SJSA1 (cell line): Measurements from ENCODE around the gene MAPKAPK2. TPM values are rescaled to one million over a fixed set of nuclear protein-coding genes. Genes with fewer than 3 reads are reported as not detected.

Experiments
- DNase-seq, 2 experiments: peaks; one replicate each; pipeline ENCODE4 v3.0.0-alpha.2; 2015 to 2020; ENCODE audit warnings: low spot score in 2 of 2, low read depth in 1 of 2
- H3K27ac ChIP-seq: fragments of 250-450 bp; sonication (Bioruptor Pico); 2 replicates; pipeline ENCODE4 v1.5.1; 2020; ENCODE audit warnings: mild to moderate bottlenecking, moderate library complexity
- H3K27me3 ChIP-seq: fragments of 250-450 bp; sonication (Bioruptor Pico); replicated peaks from 2 replicates; pipeline ENCODE4 v1.5.1; 2020; ENCODE audit warnings: mild to moderate bottlenecking, moderate library complexity
- H3K36me3 ChIP-seq: fragments of 250-450 bp; sonication (Bioruptor Pico); 2 replicates; pipeline ENCODE4 v1.5.1; 2020; ENCODE audit warnings: mild to moderate bottlenecking
- H3K4me1 ChIP-seq: fragments of 250-450 bp; sonication (Bioruptor Pico); replicated peaks from 2 replicates; pipeline ENCODE4 v1.6.1; 2021; ENCODE audit warnings: mild to moderate bottlenecking
- H3K4me3 ChIP-seq: fragments of 250-450 bp; sonication (Bioruptor Pico); 2 replicates; pipeline ENCODE4 v1.5.1; 2020; ENCODE audit warnings: mild to moderate bottlenecking
- H3K9me3 ChIP-seq: fragments of 250-450 bp; sonication (Bioruptor Pico); replicated peaks from 2 replicates; pipeline ENCODE4 v1.5.1; 2020; ENCODE audit warnings: mild to moderate bottlenecking
- total RNA-seq: library from RNA; depleted of rRNA; stranded (reverse); fragments of >200 nt; shearing (Covaris generic); gene quantifications from 2 replicates; pipeline ENCODE4 v1.2.3, GENCODE V29; 2014

Gene MAPKAPK2
- total RNA-seq, 1 experiment from 2014 or later: 58.6 TPM

DNA sequence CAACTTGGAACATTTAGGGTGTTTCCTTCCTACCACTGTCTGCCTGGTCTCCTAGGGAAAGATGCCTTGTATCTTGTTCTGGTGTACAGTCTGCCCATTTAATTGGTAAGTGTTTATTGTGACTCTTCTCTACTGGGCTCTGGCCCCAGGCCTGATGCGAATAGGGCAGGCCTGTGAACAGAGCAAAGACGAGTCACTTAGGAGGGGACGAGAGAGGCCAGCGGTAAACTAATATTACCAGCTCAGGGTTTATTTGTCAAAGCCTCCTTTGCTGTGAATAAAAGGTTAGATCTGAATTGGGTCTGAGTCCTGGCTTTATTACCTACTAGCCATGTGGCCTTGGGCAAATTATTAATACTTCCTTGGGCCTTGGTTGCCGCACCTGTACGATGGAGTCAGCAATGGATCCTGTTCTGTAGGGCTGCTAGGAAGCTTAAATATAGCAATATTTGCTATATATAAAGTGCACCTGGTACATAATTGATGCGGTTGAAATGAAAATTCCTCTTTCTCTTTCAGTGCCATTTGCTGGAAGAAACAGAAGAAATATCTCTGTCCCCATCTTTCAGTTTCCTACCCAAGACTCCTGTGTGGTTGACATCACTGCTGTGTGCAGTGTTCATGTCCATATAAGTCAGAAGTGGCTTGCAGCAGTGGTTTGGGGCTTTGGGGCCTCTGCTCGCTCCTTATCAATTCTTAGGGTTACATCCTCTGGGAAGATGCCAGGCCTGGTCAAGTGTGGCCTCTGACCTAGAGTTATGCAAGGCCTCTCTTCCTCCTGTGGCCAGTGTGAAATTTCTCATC, 32.4 kb downstream of the MAPKAPK2 start:
- no peak overlapping the region for H3K27ac ChIP-seq
- no peak for DNase-seq

DNA sequence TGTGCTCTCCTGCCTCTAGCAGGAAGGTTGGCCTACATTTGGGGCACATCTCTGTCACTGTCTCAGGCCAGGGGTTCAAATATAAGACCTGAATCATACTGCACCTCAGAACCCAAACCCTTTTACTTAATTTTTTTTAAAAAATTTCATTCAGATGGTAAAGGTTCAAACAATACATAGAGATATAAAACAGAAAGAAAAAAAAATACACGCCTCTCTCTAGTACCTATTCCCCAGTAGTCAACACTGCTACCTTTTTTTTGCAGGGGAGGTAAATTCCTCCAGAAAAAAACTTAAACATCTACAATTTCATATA, 32.9 kb downstream of the MAPKAPK2 start:
- H3K4me3 ChIP-seq: no peak overlapping the region
- H3K27me3 ChIP-seq: no peaks in the 10 kb centered on the region
- DNase-seq: no peak
- H3K27ac ChIP-seq: no peak overlapping the region
- peaks cover 41% of the 10 kb centered on the region for H3K4me1 ChIP-seq
- peaks cover 4% of the 10 kb centered on the region; the same call in 1 of the 2 replicates for H3K36me3 ChIP-seq
- no peaks in the 10 kb centered on the region for H3K9me3 ChIP-seq

More for the DNA sequence above, 32.4 kb downstream of the MAPKAPK2 start:
- Histone ChIP-seq H3K9me3 (no peaks in the 10 kb centered on the region), H3K4me3 (no peak overlapping the region), H3K4me1 (peaks cover 37% of the 10 kb centered on the region), H3K36me3 (peaks cover 4% of the 10 kb centered on the region; the same call in 1 of the 2 replicates), H3K27me3 (no peaks in the 10 kb centered on the region)

DNA sequence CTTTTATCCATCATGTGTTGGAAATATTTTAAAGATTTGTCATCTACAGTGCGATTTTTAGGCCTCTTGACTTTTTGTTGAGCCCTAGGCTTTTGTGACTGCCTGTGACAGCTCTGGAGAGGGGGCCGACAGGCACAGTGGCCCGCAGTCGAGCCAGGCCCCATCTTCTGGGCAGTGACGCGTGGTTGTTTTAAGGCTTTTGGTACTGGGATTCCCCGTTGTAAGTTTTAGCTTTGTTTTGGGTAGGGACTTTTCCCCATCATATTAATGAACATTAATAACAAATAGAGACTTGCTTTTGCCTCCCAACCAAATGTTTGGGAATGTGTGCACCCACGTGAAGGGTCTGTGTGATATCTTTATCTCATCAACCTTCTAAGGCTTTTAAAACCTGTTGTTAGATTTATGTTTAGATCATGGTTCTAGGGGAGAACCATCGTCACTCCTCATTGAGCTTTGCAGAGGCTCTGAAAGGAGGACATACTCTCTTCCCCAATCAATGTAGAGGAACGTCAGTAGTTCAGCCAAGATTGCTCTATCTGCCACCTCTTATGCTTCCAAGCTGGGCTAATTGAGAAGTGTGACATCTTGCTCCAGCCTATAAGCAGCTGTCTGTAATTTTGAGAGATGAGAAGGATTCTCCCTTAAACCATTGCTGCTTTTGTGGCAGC, 34.6 kb downstream of the MAPKAPK2 start:
- H3K36me3 ChIP-seq: peaks cover 4% of the 10 kb centered on the region; the same call in 1 of the 2 replicates
- no peak overlapping the region for H3K27ac ChIP-seq
- H3K4me3 ChIP-seq: no peak overlapping the region
- H3K27me3 ChIP-seq: no peaks in the 10 kb centered on the region
- DNase-seq: no peak
- peaks cover 43% of the 10 kb centered on the region for H3K4me1 ChIP-seq
- H3K9me3 ChIP-seq: no peaks in the 10 kb centered on the region

DNA sequence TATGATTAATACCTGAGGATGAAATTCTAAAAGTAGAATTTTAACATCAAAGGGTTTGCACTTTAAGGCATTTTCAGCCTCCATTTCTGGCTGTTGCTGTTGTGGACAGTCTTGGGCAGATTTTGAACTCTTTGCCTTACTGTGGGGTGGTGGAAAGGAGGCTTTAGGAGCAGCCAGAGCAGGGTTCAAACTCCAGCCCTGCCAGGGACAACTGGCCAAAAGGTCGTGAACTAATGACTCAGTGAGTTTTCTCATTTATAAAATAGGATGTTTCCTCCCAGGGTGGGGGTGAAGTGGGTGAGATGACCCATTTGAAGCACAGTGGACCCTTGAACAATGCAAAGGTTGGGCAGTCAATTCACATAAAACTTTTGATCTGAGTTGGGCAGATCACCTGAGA, 36.7 kb downstream of the MAPKAPK2 start:
- no peak overlapping the region for H3K27ac ChIP-seq
- no peaks in the 10 kb centered on the region for H3K9me3 ChIP-seq
- H3K4me3 ChIP-seq: no peak overlapping the region
- no peak for DNase-seq
- peaks cover 4% of the 10 kb centered on the region; the same call in 1 of the 2 replicates for H3K36me3 ChIP-seq
- no peaks in the 10 kb centered on the region for H3K27me3 ChIP-seq
- peaks cover 42% of the 10 kb centered on the region for H3K4me1 ChIP-seq

DNA sequence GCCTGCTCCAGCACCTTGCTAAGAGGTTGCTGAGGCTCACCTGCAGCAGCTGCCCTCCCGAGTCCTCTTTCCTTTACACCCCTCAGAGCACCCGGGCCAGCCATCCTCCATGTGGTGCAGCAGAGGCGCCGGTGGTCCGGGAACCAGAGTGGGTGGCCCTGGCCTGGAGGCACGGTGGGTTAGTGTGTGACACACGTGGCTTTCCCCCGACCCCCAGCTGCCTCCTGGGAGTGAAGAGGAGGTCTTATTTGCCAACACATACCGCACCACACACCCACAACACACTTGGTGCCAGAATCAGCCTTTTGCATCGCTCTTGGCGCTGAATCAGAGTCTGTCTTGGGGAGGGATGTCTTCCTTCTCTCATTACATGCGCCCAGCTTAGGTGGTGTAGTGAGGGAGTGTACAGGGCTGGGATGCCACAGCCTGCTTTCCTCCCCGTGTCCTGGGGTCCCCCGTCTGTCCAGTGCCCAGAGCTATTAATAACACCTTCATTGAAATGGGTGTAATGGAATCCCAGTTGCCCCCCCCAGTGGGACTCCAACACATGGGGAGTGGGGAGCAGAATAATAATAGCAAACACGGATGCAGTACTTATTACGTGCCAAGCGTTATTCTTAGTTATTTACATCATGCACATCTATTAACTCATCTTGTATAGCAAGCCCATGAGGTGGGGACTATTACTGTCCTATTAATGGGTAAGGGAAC, 38.2 kb downstream of the MAPKAPK2 start:
- Histone ChIP-seq H3K36me3 (no peaks in the 10 kb centered on the region), H3K4me3 (no peak overlapping the region), H3K9me3 (no peaks in the 10 kb centered on the region), H3K27me3 (no peaks in the 10 kb centered on the region), H3K4me1 (peaks cover 42% of the 10 kb centered on the region), H3K27ac (no peak overlapping the region; the same call in 1 of the 2 replicates)
- peak; percentile 76 to 90 for DNase-seq

DNA sequence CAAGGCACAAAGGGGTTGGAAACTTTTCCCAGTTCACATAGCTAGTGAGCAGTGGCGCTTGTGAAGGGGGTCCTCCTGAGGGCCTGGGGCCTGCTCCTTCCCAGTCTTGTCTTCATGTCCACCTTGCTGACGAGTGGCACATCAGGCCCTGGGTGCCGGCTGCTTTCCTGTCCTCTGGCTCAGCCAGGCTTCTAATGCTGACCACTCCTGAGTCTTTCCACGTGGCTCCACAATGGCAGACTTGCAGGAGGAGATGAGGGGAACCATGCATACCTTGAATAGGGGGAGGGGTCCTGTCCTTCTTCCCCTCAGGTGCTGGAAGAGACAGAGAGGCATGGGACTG, 38.7 kb downstream of the MAPKAPK2 start:
- H3K36me3 ChIP-seq: no peaks in the 10 kb centered on the region
- H3K27ac ChIP-seq: no peak overlapping the region; the same call in 1 of the 2 replicates
- H3K4me1 ChIP-seq: peaks cover 42% of the 10 kb centered on the region
- H3K9me3 ChIP-seq: no peaks in the 10 kb centered on the region
- no peak for DNase-seq
- no peaks in the 10 kb centered on the region for H3K27me3 ChIP-seq
- H3K4me3 ChIP-seq: no peak overlapping the region

DNA sequence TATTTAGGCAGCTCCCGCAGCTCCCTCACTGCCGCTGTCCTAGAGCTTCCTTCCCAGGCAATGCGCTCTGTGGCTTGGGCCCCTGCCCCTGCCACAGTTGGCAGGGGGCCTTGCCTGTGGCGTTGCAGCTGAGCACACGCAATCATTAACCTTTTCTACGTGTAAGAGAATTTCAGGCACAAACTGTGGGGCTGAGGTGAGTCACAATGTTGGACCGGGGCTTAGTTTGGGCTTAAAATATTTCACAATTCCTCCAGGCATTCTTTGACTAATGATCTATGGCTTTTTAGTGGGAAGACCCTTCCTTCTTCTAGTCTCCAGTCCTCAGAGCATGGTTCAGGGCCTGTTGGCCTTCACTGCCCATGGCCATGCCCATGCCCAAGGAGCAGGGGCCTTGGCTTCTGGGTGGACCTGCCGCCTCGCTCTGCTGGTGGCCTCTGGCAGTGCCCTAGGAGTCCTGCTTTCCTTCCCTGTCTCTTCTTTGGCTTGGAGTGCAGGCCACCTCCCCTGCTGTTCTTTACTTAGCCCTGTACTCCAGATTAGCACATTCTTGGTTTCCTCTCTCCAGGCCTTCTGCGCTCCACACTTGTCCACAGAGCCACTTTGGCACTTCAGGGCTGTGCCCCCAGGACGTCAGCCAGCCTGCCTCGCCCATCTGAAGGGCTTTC, 39.2 kb downstream of the MAPKAPK2 start:
- H3K4me3 ChIP-seq: no peak overlapping the region
- DNase-seq: no peak

DNA sequence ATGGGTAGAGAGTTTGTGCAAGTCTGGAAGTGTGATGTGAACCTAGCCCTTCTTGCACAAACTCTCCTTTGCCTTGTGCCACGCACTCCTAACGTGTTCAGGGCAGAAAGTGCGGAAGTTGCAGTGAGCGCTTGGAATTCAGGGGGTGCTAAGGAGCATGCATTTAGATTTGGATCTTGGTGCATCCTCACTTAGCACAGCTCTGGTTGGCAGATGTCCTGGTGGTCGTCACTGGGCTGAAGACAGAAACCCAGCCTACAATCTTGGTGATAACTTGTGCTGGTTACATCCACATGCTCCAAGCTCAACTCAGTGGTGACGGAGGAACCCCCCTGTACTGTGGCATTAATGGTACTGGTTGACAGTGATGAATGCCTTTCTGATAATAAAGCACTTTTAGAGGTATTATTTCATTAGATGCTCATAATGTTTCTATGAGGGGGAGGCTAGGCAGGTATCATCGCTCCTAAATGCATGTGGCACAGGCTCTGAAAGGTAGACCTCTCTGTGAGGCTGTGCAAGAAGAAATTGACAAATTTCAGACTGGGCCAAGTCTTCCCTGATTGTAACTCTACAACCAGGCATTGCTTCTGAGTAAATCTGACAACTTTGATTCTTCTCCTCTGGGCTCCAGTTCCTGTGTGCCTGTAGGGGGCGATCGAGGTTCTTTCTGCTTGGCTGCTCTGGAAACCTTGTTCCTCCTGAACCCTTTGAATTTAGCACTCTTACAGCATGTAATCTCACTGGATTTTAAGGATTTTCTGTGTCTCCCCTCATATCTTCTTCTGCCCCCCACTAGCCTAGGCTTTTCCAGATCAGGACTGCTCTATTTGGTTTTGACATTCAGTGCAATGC, 40.6 kb downstream of the MAPKAPK2 start:
- H3K27me3 ChIP-seq: no peaks in the 10 kb centered on the region
- DNase-seq: peak in 1 of 2 experiments; percentile 64
- no peaks in the 10 kb centered on the region for H3K9me3 ChIP-seq
- peaks cover 18% of the 10 kb centered on the region for H3K36me3 ChIP-seq
- peaks cover 42% of the 10 kb centered on the region for H3K4me1 ChIP-seq
- H3K4me3 ChIP-seq: no peak overlapping the region
- H3K27ac ChIP-seq: no peak overlapping the region

More for the DNA sequence above, 39.2 kb downstream of the MAPKAPK2 start:
- no peaks in the 10 kb centered on the region for H3K9me3 ChIP-seq
- no peaks in the 10 kb centered on the region for H3K27me3 ChIP-seq
- H3K4me1 ChIP-seq: peaks cover 42% of the 10 kb centered on the region
- H3K27ac ChIP-seq: no peak overlapping the region; the same call in 1 of the 2 replicates
- H3K36me3 ChIP-seq: peaks cover 4% of the 10 kb centered on the region

DNA sequence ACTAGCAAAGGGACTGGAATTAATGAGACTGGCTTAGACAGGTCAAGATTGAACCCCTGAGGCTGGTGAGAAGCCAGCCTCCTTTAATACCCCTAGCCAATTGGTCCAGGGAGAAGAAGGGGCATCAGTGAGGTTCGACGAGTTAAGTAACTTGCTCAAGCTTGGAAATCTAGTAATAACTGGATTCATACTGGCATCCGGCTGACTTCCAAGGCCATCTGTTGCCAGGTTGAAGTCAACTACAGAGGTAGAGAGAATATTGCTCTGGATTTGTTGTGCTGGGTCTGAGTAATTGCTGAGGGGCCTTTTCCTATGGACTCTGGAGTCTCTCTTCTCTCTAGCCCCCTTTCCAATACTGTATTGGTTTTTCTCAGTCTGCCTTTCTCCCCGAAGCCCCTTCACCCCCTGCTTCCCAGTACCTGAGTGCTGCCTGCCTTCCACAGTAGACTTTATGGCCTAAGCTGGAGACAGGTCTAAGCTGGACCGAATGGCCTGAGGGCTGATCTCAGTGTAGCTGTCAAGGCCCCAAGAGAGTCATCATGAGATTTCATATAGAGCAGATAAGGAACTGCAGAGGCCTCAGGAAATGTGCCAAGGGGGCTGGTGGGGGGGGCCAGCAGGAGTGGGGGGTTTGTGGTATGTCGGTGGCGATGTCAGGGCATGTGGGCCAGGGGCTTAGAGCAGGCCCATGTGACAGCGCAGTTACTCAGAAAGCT, 43.4 kb downstream of the MAPKAPK2 start:
- DNase-seq: no peak
- Histone ChIP-seq H3K9me3 (no peaks in the 10 kb centered on the region), H3K27ac (no peak overlapping the region), H3K4me3 (no peak overlapping the region), H3K4me1 (peaks cover 25% of the 10 kb centered on the region), H3K36me3 (peaks cover 46% of the 10 kb centered on the region), H3K27me3 (no peaks in the 10 kb centered on the region)

DNA sequence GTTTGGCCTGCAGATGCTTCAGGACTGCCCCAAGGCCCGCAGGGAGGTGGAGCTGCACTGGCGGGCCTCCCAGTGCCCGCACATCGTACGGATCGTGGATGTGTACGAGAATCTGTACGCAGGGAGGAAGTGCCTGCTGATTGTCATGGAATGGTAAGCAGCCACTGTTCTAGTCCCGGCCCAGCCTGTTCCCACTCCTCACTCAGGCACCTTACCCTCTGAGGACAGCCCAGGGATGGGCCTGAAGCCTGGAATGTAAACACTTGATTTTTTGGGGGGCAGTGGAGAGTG, 43.9 kb downstream of the MAPKAPK2 start:
- H3K36me3 ChIP-seq: peaks cover 47% of the 10 kb centered on the region
- DNase-seq: no peak
- H3K4me1 ChIP-seq: peaks cover 20% of the 10 kb centered on the region
- H3K4me3 ChIP-seq: no peak overlapping the region
- no peaks in the 10 kb centered on the region for H3K27me3 ChIP-seq
- no peak overlapping the region for H3K27ac ChIP-seq
- no peaks in the 10 kb centered on the region for H3K9me3 ChIP-seq

DNA sequence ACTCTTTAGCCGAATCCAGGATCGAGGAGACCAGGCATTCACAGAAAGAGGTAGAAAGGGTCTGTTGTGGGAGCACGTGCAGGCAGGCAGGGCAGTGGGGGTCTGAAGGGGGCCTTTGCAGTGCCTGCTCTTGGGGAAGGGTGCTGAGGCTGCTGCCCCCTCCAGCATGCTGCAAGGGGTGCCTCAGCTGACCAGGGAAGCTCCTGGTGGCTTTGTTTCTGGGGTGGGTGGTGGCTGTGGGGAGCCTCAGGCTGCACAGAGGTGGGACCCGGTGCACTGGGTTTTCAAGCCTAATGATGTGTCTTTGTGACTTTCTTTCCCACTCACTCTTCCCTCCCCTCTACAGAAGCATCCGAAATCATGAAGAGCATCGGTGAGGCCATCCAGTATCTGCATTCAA, 44.3 kb downstream of the MAPKAPK2 start:
- H3K27me3 ChIP-seq: no peaks in the 10 kb centered on the region
- H3K4me3 ChIP-seq: no peak overlapping the region
- no peaks in the 10 kb centered on the region for H3K9me3 ChIP-seq
- DNase-seq: no peak
- no peak overlapping the region for H3K27ac ChIP-seq
- peaks cover 16% of the 10 kb centered on the region for H3K4me1 ChIP-seq
- peaks cover 51% of the 10 kb centered on the region for H3K36me3 ChIP-seq

DNA sequence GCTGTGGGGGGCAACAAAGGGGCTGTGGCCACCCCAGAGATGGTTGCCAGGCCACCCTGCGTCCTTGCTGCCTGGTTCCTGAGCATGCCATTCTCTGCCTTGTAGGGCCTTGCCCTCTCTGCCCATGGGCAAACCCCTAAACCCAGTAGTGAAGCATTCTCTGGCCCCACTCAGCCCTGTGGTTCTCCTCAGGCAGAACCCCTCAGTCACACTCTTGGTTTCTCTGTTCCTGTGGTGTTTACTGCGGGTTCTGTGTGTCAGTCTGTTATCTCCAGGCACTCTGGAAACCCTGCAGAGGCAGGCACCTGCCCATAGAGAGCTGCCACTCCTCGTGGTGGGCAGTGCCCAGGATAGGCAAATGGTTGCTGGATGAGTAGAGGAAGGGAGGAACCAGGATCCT, 44.8 kb downstream of the MAPKAPK2 start:
- no peak overlapping the region for H3K27ac ChIP-seq
- no peaks in the 10 kb centered on the region for H3K9me3 ChIP-seq
- H3K27me3 ChIP-seq: no peaks in the 10 kb centered on the region
- H3K36me3 ChIP-seq: peaks cover 56% of the 10 kb centered on the region
- no peak for DNase-seq
- peaks cover 11% of the 10 kb centered on the region for H3K4me1 ChIP-seq
- H3K4me3 ChIP-seq: no peak overlapping the region
